Stimulated activated CD8-positive, alpha-beta memory T cell treated with anti-CD3 and anti-CD28 coated beads, Interleukin-12 subunit alpha, Interleukin-12 subunit beta, amount 100 ng/mL, for 24 hours (primary cell): ENCODE data around the gene RNH1.

Experiments used
- DNase-seq: peaks from one replicate; pipeline ENCODE4 v3.0.0-alpha.2; 2020; ENCODE audit errors: extremely low read depth

Gene RNH1

GRCh38 chr11:506995-507726 is at the start of gene RNH1:
RNH1 (minus strand) TSS chr11:507242; CDS start chr11:502162, 5,080 bp downstream.
- DNase-seq = peak; percentile 99

DNA sequence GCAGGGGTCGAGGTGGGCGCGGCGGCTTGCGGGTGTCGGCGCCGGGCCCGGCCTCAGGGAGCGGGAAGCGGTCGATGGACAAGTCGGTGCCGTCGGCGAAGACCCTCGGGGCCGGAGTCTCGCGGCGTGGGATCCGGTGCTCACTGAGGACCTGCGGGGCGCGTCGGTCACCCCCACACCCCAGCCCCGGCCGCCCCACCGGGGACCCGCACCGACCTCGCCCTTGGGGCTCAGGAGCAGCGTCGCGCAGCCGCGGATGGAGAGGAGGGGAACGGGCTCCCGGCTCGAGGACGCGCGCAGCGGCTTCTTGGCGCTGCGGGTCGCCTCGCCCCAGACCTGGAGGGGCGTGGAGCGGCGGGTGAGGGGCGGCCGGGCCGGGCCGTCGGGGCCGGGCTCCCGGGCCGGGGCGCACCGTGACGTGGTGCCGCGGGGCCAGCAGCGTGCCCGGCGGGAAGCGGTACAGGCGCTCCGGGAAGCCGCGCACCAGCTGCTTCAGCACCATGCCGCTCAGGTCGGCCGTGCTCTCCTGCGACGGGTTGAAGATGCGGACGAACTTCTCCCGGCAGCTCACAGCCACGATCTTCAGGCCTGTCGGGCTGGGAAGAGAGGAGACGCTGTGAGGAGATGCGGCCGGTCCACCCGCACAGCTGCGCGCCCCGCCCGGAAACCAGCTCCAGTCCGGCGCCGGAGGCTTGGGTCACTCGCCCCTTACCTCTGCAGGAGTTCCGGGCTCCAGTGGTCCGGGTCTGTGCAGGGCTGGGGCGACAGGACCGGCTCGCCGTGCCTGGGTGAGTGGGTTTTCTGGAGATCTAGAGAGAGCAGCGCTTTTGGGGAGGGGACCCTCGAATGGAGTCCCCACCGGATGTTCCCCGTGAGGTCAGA is 49.0 kb upstream of the RNH1 start:
- no peak for DNase-seq

- no peak for DNase-seq
Measured at GRCh38 chr11:555227-555779, 48.3 kb upstream of the RNH1 start.

DNA sequence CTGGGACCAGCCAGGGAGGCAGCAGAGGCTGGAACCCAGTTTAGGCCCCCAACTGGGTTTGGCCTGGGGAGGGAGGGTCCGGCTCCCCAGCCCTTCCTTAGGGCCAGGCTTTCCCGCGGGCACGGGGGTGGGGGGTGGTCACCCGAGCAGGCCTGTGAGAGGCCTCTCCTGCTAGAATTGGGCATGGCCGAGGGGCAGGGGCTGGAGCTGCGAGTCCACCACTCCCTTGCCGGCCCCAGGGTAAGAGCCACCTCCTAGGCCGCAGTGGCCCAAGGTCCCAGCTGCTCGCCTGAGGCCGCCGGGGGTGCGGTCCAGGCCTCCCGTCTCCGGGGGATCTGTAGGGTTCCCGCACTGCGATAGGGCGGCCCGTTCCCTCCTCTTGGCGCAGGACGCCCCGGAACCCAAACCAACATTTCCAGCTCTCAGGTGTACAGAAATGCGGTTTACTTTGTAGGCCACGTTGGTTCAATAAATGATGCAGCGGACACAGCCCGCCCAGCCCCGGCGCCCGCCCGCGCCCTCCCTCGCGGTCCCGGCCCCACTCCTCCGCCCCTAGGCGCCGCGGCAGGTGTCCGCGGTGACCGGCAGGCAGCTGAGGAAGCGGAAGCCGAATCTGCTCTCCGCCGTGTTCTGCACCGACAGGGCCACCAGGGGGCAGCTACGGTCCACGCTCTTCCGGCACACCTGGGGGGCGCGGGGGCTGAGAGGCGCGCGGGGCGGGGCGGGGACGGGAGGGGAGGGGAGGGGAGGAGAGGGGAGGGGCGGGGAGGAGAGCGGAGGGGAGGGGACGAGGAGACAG is 47.6 kb upstream of the RNH1 start:
- DNase-seq = no peak

DNA sequence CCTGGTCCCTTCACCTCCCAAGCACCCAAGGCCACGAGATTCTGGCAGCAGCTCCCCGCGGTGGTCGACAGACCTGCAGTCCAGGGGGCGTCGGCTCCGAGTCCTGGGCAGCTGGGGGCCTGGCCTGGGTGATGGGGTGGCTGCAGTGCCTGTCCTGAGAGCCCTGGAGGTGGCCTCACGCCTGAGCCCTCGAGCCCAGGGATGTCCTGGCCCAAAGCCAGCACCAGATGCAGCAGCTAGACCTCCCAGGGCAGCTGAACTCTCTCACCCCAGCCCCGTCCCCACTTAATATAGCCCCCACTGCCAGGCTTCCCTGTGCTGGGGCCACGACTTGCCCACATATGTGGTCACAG is 46.9 kb upstream of the RNH1 start:
- DNase-seq = no peak

DNA sequence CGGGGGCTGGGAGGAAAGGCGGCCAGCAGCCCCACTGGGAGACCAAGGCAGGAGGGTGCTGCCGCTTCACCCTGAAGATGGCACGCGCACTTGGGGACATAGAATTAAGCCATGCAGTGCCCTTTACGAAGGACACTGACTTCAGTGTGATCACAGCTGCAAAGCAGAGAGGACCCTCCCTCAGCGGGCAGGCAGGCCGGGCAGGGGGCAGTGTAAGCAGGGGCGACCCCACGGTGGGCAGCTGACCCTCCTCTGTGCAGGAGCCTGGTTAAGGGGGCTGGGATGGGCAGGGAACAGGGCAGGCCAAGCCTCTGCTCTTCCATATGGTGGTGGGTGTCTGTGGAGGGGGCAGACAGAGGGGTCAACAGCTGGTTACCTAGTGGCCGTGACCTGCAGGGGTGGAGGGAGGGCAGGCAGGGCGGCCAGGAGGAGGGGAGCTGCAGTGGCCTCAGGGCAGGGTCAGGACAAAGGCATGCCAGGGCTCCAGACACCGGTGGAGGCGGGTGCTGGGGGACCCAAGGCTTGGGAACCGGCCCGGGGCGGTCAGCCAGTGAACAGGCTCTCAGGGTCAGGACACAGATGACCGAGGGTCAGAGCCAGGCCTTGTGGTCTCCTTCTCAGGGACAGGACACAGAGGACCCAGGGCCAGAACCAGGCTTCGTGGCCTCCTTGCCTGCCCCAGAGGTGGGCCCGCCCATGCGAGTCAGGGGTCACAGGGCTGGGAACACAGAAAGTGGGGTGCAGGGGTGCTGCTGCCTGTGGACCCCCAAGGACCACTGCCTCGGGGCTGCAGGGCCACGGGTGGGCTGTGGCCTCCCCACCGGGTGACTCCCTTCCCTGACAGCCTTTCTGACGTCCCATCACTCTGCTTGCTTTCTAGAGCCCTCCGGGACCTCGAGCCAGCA is 46.3 kb upstream of the RNH1 start:
- no peak for DNase-seq

- no peak for DNase-seq
Measured at GRCh38 chr11:551596-551995, 44.6 kb upstream of the RNH1 start.

GRCh38 chr11:551131-551530 is 44.1 kb upstream of the RNH1 start:
- no peak for DNase-seq

DNA sequence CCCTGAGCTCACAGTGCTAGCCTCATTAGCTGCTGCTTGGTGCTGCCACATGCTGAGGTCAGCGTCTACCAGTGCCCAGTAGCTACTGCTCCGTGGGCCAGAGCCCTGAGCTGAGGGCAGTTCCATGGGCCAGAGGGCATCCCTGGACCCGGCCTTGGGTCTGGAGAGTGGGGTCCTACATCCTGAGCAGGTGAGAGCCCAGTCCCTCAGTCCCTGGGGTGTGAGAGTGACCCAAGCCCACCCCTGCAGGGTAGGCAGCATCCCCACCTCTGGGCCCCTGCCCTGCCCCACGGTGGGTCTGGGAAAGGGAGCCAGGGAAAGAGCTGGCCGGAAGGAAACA is 43.7 kb upstream of the RNH1 start:
- no peak for DNase-seq

- DNase-seq = no peak
Measured at GRCh38 chr11:550021-550745, 43.1 kb upstream of the RNH1 start.

DNA sequence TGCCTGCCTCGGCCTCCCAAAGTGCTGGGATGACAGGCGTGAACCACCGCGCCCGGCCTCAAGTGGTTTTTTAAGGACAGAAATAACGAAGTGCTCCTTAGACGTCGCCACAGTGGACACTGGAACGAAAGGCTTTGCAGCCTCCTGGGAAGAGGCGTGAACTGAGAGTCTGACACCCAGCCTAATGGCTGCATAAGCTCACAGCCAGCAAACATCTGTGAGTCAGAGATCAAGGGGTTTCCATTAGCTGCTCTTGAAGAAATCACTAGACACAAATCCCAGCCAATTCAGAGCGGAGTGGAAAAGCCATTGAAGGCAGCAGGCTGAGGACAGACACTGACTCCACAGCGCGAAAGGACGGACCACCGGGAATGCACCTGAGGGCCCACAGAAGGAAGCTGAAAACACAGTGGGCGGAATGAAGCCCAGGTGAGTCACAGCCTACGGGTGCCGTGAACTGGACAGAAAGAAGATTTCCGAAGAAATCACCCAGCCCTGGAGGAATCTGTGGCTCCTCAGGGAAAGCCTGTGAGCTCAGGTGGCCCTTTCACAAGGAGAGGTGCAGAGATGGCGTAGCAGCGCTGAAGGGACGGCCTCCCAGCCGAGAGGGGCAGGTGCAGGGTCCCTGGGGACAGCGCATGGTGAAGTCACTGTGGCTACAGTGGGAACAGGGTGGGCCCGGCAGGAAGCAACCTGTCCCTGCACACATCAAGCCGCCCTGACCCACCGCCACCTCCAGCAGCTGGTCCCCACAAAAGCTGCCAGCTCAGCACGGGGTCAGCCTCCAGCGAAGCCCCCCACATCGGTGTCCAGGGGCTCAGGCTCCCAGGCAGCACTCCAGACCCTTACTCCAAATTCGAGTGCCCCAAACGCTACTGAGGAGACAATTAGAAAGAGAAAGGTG is 41.9 kb upstream of the RNH1 start:
- DNase-seq = no peak

DNA sequence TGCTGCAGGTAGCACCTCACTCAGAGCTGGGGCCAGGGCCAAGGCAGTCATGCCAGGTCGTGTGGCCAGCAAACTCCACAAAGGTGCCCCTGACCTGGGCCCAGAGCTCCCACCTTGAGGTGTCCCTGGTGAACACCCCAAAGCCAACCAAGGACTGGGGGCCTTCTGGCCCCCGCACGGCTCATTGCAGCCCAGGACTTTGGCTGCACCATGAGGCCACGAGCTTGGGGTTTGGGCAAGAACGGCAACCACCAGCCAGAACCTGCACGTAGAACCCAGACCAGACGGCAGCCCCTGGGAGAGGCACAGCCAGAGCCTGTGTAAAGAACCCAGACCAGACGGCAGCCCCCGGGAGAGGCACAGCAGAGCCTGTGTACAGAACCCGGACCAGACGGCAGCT is 38.1 kb upstream of the RNH1 start:
- DNase-seq = no peak

DNA sequence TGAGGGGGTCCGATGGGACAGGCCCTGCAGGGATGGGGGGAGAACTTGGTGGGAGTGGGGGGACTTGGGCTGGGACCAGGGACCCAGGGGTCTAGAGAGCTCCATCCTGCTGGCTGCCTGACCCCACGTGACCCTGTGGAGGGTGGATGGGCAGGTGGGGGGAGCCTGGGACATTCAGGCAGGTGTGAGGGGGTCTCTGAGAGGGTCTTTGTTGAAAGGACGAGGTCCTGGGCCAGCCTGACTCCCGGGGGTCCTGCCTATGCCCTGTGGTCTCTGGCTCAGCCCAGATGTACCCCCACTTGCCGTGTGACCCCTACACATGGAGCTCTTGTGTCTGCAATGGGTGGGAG is 37.8 kb upstream of the RNH1 start:
- no peak for DNase-seq

- DNase-seq = no peak
Measured at GRCh38 chr11:541433-541885, 34.4 kb upstream of the RNH1 start.

- no peak for DNase-seq
Measured at GRCh38 chr11:540583-541432, 33.8 kb upstream of the RNH1 start.

DNA sequence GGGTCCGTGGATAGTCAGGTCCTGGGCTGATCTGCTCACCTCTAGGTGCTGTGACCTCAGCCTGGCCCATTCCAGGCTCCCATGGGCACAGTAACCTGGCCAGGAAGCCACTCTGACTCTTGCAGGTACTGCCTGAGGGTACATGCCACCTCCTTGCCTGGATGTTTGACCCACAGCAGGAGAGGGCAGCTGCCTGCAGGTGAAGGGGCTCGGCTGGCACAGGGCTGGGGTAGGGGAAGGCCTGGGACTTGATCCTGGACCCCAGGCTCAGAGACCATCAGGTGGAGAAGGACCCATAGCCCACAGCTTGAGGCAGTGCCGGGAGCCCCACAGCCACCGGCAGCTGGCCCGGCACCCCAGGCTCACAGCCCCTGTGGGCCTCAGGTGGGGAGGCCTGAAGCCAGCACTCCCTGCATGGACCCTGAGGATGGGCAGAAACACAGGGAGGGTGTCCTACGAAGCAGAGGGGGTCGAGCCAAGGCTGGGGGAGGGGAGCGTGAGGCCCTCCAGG is 33.0 kb upstream of the RNH1 start:
- DNase-seq = no peak

DNA sequence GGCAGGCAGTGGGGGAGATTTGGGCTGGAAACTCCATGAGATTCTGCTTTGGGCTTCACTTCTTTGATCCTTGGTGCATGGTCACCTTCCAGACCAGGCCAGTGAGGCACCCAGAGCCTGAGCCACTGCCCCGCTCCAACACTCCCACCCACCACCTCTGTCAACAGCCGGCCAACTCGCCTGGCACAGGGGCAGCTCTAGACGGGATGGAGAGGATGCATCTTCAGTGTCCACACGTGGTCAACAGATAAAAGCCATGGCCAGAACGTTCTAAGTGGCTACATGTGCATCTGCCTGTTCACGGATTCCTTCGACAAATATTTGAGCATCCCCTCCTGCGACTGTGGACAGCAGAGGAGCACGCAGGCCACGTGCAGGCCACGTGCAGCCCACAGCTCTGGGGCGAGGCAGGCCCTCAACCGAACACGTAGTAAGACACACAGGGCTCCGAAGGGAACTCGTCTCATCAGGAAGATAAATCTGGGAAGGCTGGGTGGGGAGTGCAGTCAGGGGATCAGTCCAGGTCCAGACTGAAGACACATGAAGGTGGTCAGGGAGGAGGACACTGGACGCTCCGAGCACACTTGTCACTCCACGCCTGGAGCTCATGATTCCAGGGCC is 31.5 kb upstream of the RNH1 start:
- no peak for DNase-seq
